Stimulated activated memory B cell treated with anti-CD40 and anti-IgM and Interleukin-4, amounts not matched to agents 10 μg/mL and 1 μg/mL and 100 μg/mL, for 72 hours (primary cell): ENCODE data around the gene B3GNT4.
"Not testable (repeated sequence)": the region's sequence is repeated elsewhere in the genome, so short reads cannot be mapped to it uniquely, and the experiment has no call there.

Experiments used
- ATAC-seq: fragments of 150-1000 bp; cut with Tn5 transposase; 2 replicates; pipeline ENCODE4 v1.10.0; 2021
- H3K27ac Mint-ChIP-seq: one replicate; pipeline ENCODE4 v1.8.0; 2022; ENCODE audit warnings: mild to moderate bottlenecking, mixed read lengths
- H3K27me3 Mint-ChIP-seq: one replicate; pipeline ENCODE4 v1.8.0; 2022; ENCODE audit warnings: mixed read lengths
- H3K36me3 Mint-ChIP-seq: one replicate; pipeline ENCODE4 v1.8.0; 2022; ENCODE audit warnings: mixed read lengths
- H3K4me1 Mint-ChIP-seq: one replicate; pipeline ENCODE4 v1.8.0; 2022; ENCODE audit warnings: mixed read lengths
- H3K4me3 Mint-ChIP-seq: one replicate; pipeline ENCODE4 v1.8.0; 2022; ENCODE audit warnings: mild to moderate bottlenecking, moderate library complexity, mixed read lengths
- H3K9me3 Mint-ChIP-seq: one replicate; pipeline ENCODE4 v1.8.0; 2022; ENCODE audit warnings: mixed read lengths

The B3GNT4 gene

GRCh38 chr12:122201381-122201780, 2.1 kb upstream of the B3GNT4 start:
- Mint-ChIP-seq H3K9me3 (no peaks in the 10 kb centered on the region), H3K4me1 (peaks cover 18% of the 10 kb centered on the region), H3K27ac (no peak overlapping the region), H3K27me3 (peaks cover 65% of the 10 kb centered on the region), H3K4me3 (no peak overlapping the region), H3K36me3 (peaks cover under 1% of the 10 kb centered on the region)
- no peak for ATAC-seq

GRCh38 chr12:122202017-122202416, 1.5 kb upstream of the B3GNT4 start:
- H3K4me1 Mint-ChIP-seq, result peaks cover 18% of the 10 kb centered on the region
- H3K27ac Mint-ChIP-seq, result no peak overlapping the region
- H3K36me3 Mint-ChIP-seq, result peaks cover 7% of the 10 kb centered on the region
- no peak overlapping the region for H3K4me3 Mint-ChIP-seq
- no peak for ATAC-seq
- peaks cover 65% of the 10 kb centered on the region for H3K27me3 Mint-ChIP-seq
- no peaks in the 10 kb centered on the region for H3K9me3 Mint-ChIP-seq

- not testable (repeated sequence) for H3K27ac Mint-ChIP-seq, H3K9me3 Mint-ChIP-seq, ATAC-seq
- Mint-ChIP-seq H3K4me3 (peak overlapping the region; percentile 79), H3K4me1 (peaks cover 18% of the 10 kb centered on the region), H3K27me3 (peaks cover 64% of the 10 kb centered on the region), H3K36me3 (peaks cover 14% of the 10 kb centered on the region)
Observed at GRCh38 chr12:122202811-122203210, 698 bp upstream of the B3GNT4 start.

GRCh38 chr12:122204167-122205052, 901 bp downstream of the B3GNT4 start:
- peak overlapping the region; percentile 1 for H3K27ac Mint-ChIP-seq

GRCh38 chr12:122205053-122205925, 1.8 kb downstream of the B3GNT4 start:
- ATAC-seq, result no peak
- Mint-ChIP-seq H3K27me3 (peaks cover 39% of the 10 kb centered on the region), H3K9me3 (no peaks in the 10 kb centered on the region), H3K36me3 (peaks cover 28% of the 10 kb centered on the region), H3K27ac (peak overlapping the region; percentile 1), H3K4me3 (peak overlapping the region; percentile 34), H3K4me1 (peaks cover 18% of the 10 kb centered on the region)

More at GRCh38 chr12:122204167-122205052, 901 bp downstream of the B3GNT4 start:
- H3K27me3 Mint-ChIP-seq, result peaks cover 48% of the 10 kb centered on the region
- peaks cover 18% of the 10 kb centered on the region for H3K4me1 Mint-ChIP-seq
- peak overlapping the region; percentile 34 for H3K4me3 Mint-ChIP-seq
- ATAC-seq, result peak; percentile 57
- H3K36me3 Mint-ChIP-seq, result peaks cover 28% of the 10 kb centered on the region
- no peaks in the 10 kb centered on the region for H3K9me3 Mint-ChIP-seq

- no peak overlapping the region for H3K4me3 Mint-ChIP-seq
- H3K4me1 Mint-ChIP-seq, result peaks cover 18% of the 10 kb centered on the region
- no peaks in the 10 kb centered on the region for H3K9me3 Mint-ChIP-seq
- ATAC-seq, result no peak
- H3K36me3 Mint-ChIP-seq, result peaks cover 32% of the 10 kb centered on the region
- H3K27ac Mint-ChIP-seq, result no peak overlapping the region
- H3K27me3 Mint-ChIP-seq, result peaks cover 29% of the 10 kb centered on the region
Observed at GRCh38 chr12:122206111-122206881, 2.8 kb downstream of the B3GNT4 start.

GRCh38 chr12:122206976-122207375, 3.5 kb downstream of the B3GNT4 start:
- peaks cover 39% of the 10 kb centered on the region for H3K36me3 Mint-ChIP-seq
- no peak overlapping the region for H3K4me3 Mint-ChIP-seq
- no peak overlapping the region for H3K27ac Mint-ChIP-seq
- H3K9me3 Mint-ChIP-seq, result no peaks in the 10 kb centered on the region
- peaks cover 18% of the 10 kb centered on the region for H3K4me1 Mint-ChIP-seq
- ATAC-seq, result no peak
- peaks cover 23% of the 10 kb centered on the region for H3K27me3 Mint-ChIP-seq

- H3K9me3 Mint-ChIP-seq, result no peaks in the 10 kb centered on the region
- no peak for ATAC-seq
- H3K27me3 Mint-ChIP-seq, result peaks cover 23% of the 10 kb centered on the region
- H3K36me3 Mint-ChIP-seq, result peaks cover 43% of the 10 kb centered on the region
- no peak overlapping the region for H3K4me3 Mint-ChIP-seq
- peaks cover 18% of the 10 kb centered on the region for H3K4me1 Mint-ChIP-seq
- H3K27ac Mint-ChIP-seq, result no peak overlapping the region
Observed at GRCh38 chr12:122207391-122207790, 3.9 kb downstream of the B3GNT4 start.

- no peak for ATAC-seq
- Mint-ChIP-seq H3K36me3 (peaks cover 49% of the 10 kb centered on the region), H3K9me3 (no peaks in the 10 kb centered on the region), H3K4me1 (peaks cover 12% of the 10 kb centered on the region), H3K27me3 (peaks cover 14% of the 10 kb centered on the region), H3K4me3 (no peak overlapping the region), H3K27ac (no peak overlapping the region)
Observed at GRCh38 chr12:122208073-122208820, 4.7 kb downstream of the B3GNT4 start.

- Mint-ChIP-seq H3K36me3 (peaks cover 57% of the 10 kb centered on the region), H3K27ac (no peak overlapping the region)
- ATAC-seq, result no peak
Observed at GRCh38 chr12:122215771-122216170, 12.3 kb downstream of the B3GNT4 start.

GRCh38 chr12:122216445-122216844, 12.9 kb downstream of the B3GNT4 start:
- H3K36me3 Mint-ChIP-seq, result peaks cover 58% of the 10 kb centered on the region
- H3K4me3 Mint-ChIP-seq, result no peak overlapping the region
- no peaks in the 10 kb centered on the region for H3K27me3 Mint-ChIP-seq
- H3K27ac Mint-ChIP-seq, result no peak overlapping the region
- H3K4me1 Mint-ChIP-seq, result peaks cover 12% of the 10 kb centered on the region
- ATAC-seq, result no peak
- no peaks in the 10 kb centered on the region for H3K9me3 Mint-ChIP-seq

More at GRCh38 chr12:122215771-122216170, 12.3 kb downstream of the B3GNT4 start:
- Mint-ChIP-seq H3K4me3 (no peak overlapping the region), H3K9me3 (no peaks in the 10 kb centered on the region), H3K27me3 (no peaks in the 10 kb centered on the region), H3K4me1 (peaks cover 6% of the 10 kb centered on the region)

GRCh38 chr12:122225683-122226365, 22.3 kb downstream of the B3GNT4 start, which contains the start of gene DIABLO:
Gene DIABLO, minus strand, starts transcription at chr12:122226052. Its CDS starts 38 bp downstream, at chr12:122226014.
- H3K4me3 Mint-ChIP-seq, result peak within 1 kb of the TSS; percentile 89
- ATAC-seq, result peak; percentile 98
- H3K4me1 Mint-ChIP-seq, result peaks cover 44% of the 10 kb centered on the region

GRCh38 chr12:122226366-122227125, 23.0 kb downstream of the B3GNT4 start:
- H3K4me3 Mint-ChIP-seq, result peak overlapping the region; percentile 89
- no peak for ATAC-seq
- peaks cover 46% of the 10 kb centered on the region for H3K36me3 Mint-ChIP-seq
- H3K4me1 Mint-ChIP-seq, result peaks cover 37% of the 10 kb centered on the region
- H3K27ac Mint-ChIP-seq, result peak overlapping the region; percentile 95
- H3K9me3 Mint-ChIP-seq, result no peaks in the 10 kb centered on the region
- H3K27me3 Mint-ChIP-seq, result no peaks in the 10 kb centered on the region

More at GRCh38 chr12:122225683-122226365, 22.3 kb downstream of the B3GNT4 start, which contains the start of gene DIABLO:
- Mint-ChIP-seq H3K9me3 (no peaks in the 10 kb centered on the region), H3K27ac (peak within 1 kb of the TSS; percentile 95), H3K27me3 (no peaks in the 10 kb centered on the region), H3K36me3 (peaks cover 46% of the 10 kb centered on the region)
